A549 (cell line): Measurements from ENCODE around the gene PHF21A. TPM values are rescaled to one million over a fixed set of nuclear protein-coding genes. Genes with fewer than 3 reads are reported as not detected.

Experiments
- ATAC-seq, 2 experiments: fragments of 200-7000 bp in 1 of 2; fragments of >200 bp in 1 of 2; cut with Nextera tagmentation in 1 of 2; cut with Tn5 transposase in 1 of 2; 3 replicates each; pipeline versions ENCODE4 v1.8.0 to v1.9.1; 2018 to 2020; ENCODE audit warnings: mild to moderate bottlenecking in 1 of 2, moderate library complexity in 1 of 2
- CTCF ChIA-PET: fragments of 300-600 bp; sonication (Branson Sonifier 250); formaldehyde crosslinking; extraction: SDS; loops from one replicate; lab custom pipeline; 2021; ENCODE audit warnings: antibody characterized with exemption, inconsistent platforms; lab: Yijun Ruan, JAX
- POLR2A ChIA-PET: fragments of 350-600 bp; formaldehyde crosslinking; extraction: SDS; loops from one replicate; lab custom pipeline; 2021; ENCODE audit warnings: antibody characterized with exemption, inconsistent platforms; lab: Yijun Ruan, JAX
- DNase-seq, 2 experiments: peaks; one replicate each; pipeline versions ENCODE4 v3.0.0 to v3.0.0-alpha.2; 2011 to 2016; ENCODE audit warnings: low read depth in 1 of 2, low spot score in 1 of 2
- FAIRE-seq: peaks from 2 replicates; lab custom pipeline; 2011; peaks lifted over from hg19 to GRCh38; lab: Jason Lieb, UNC
- H3K27ac ChIP-seq, 2 experiments: fragments of >200 bp; sonication (Bioruptor Twin); formaldehyde crosslinking; 3 replicates each; pipeline ENCODE4 v1.5.1; 2016 to 2017
- H3K4me1 ChIP-seq: fragments of >200 bp; sonication (Bioruptor Twin); formaldehyde crosslinking; 3 replicates; pipeline ENCODE4 v1.6.1; 2016
- H3K4me2 ChIP-seq: fragments of >200 bp; sonication (Bioruptor Twin); formaldehyde crosslinking; 3 replicates; pipeline ENCODE4 v1.6.1; 2016
- H3K4me3 ChIP-seq: fragments of >200 bp; sonication (Bioruptor Twin); formaldehyde crosslinking; 3 replicates; pipeline ENCODE4 v1.5.1; 2016
- H3K9me3 ChIP-seq: fragments of >200 bp; sonication (Bioruptor Twin); formaldehyde crosslinking; 3 replicates; pipeline ENCODE4 v1.6.1; 2016
- CBX2 ChIP-seq: fragments of 200-600 bp; sonication (generic); IDR thresholded peaks from 2 replicates; pipeline ENCODE4 v1.6.1; 2016; ENCODE audit warnings: low read depth, mild to moderate bottlenecking, borderline replicate concordance
- CHD2 ChIP-seq: fragments of 150-350 bp; IDR thresholded peaks from 2 replicates; pipeline ENCODE4 v1.6.1; 2014; ENCODE audit warnings: low read length; ENCODE audit not compliant: partially characterized antibody
- FOSL2 ChIP-seq, 2 experiments: fragments of 450-650 bp in 1 of 2; fragments of >200 bp in 1 of 2; sonication (Bioruptor Twin) in 1 of 2; formaldehyde crosslinking; IDR thresholded peaks; 2 replicates each; pipeline versions ENCODE4 v1.5.0 to v1.6.1; 2016 to 2020; ENCODE audit warnings: mild to moderate bottlenecking in 1 of 2, moderate library complexity in 1 of 2
- FOXS1 ChIP-seq: fragments of 250-450 bp; sonication (Bioruptor Pico); IDR thresholded peaks from 2 replicates; pipeline ENCODE4 v1.5.0; 2020; ENCODE audit warnings: mild to moderate bottlenecking, moderate library complexity
- GATA3 ChIP-seq: IDR thresholded peaks from 2 replicates; pipeline ENCODE4 v1.6.1; 2012; ENCODE audit warnings: borderline replicate concordance
- HEYL ChIP-seq: fragments of 250-450 bp; sonication (Bioruptor Pico); IDR thresholded peaks from 2 replicates; pipeline ENCODE4 v1.8.0; 2021; ENCODE audit warnings: mild to moderate bottlenecking, moderate library complexity
- HOXB5 ChIP-seq: fragments of 250-450 bp; sonication (Bioruptor Pico); IDR thresholded peaks from 2 replicates; pipeline ENCODE4 v1.5.0; 2020; ENCODE audit warnings: mild to moderate bottlenecking, moderate library complexity
- MAFK ChIP-seq: fragments of 450-650 bp; IDR thresholded peaks from 2 replicates; pipeline ENCODE4 v1.6.1; 2014; ENCODE audit not compliant: partially characterized antibody
- NFE2L2 ChIP-seq: fragments of 150-350 bp; conservative IDR thresholded peaks from 2 replicates; pipeline ENCODE4 v1.6.1; 2014; ENCODE audit warnings: low read length
- NPAS2 ChIP-seq: fragments of 250-450 bp; sonication (Bioruptor Pico); IDR thresholded peaks from 2 replicates; pipeline ENCODE4 v1.8.0; 2022; ENCODE audit warnings: mild to moderate bottlenecking, moderate library complexity, borderline replicate concordance
- NR3C1 ChIP-seq: fragments of >200 bp; sonication (Bioruptor Twin); formaldehyde crosslinking; IDR thresholded peaks from 3 replicates; pipeline ENCODE4 v1.6.1; 2017
- POLR2AphosphoS2 ChIP-seq: conservative IDR thresholded peaks from 2 replicates; pipeline ENCODE4 v1.6.1; 2012; ENCODE audit warnings: low read length, improper control_type of control experiment, inconsistent platforms
- RAD21 ChIP-seq, 2 experiments: fragments of >200 bp in 1 of 2; sonication (Bioruptor Twin) in 1 of 2; formaldehyde crosslinking in 1 of 2; IDR thresholded peaks in 1 of 2; conservative IDR thresholded peaks in 1 of 2; 2 replicates in 1 of 2; 3 replicates in 1 of 2; pipeline ENCODE4 v1.6.1; 2012 to 2018; ENCODE audit warnings: inconsistent platforms in 1 of 2
- TFCP2L1 ChIP-seq: fragments of 250-450 bp; sonication (Bioruptor Pico); IDR thresholded peaks from 2 replicates; pipeline ENCODE4 v1.5.0; 2021; ENCODE audit warnings: mild to moderate bottlenecking
- TP53 ChIP-seq: fragments of 250-450 bp; sonication (Bioruptor Pico); IDR thresholded peaks from 2 replicates; pipeline ENCODE4 v1.5.0; 2021; ENCODE audit warnings: mild to moderate bottlenecking, moderate library complexity
- ZSCAN20 ChIP-seq: fragments of 250-450 bp; sonication (Bioruptor Pico); IDR thresholded peaks from 2 replicates; pipeline ENCODE4 v1.8.0; 2022; ENCODE audit warnings: mild to moderate bottlenecking, moderate library complexity
- WGBS: methylation state at CpG from one replicate; pipeline ENCODE4 v1.1.6; 2017; ENCODE audit errors: missing lambda C conversion rate; 5-methylcytosine and 5-hydroxymethylcytosine counted together
- polyA plus RNA-seq, 4 experiments: library from polyadenylated mRNA; depleted of rRNA in 3 of 4; stranded (reverse); fragments of >200 nt; fragmentation: RNase III in 1 of 4; extraction: RNeasy Plus Mini Kit Qiagen cat#74134 plus additional on column Dnase treatment in 1 of 4; gene quantifications; 2 replicates in 3 of 4; 3 replicates in 1 of 4; pipeline ENCODE4 v1.2.3, GENCODE V29; 2011 to 2017
- TF ChIP-seq, protein P1 (sequence below): fragments of 250-450 bp; sonication (Bioruptor Pico); IDR thresholded peaks from 2 replicates; pipeline ENCODE4 v1.5.0; 2020; ENCODE audit warnings: low read depth, mild to moderate bottlenecking, moderate library complexity
- TF ChIP-seq, protein P2 (sequence below): fragments of 450-650 bp; IDR thresholded peaks from 2 replicates; pipeline ENCODE4 v1.6.1; 2014; ENCODE audit warnings: antibody characterized with exemption
- TF ChIP-seq, protein P3 (sequence below): IDR thresholded peaks from 2 replicates; pipeline ENCODE4 v1.6.1; 2012
- TF ChIP-seq, protein P4 (sequence below): IDR thresholded peaks from 2 replicates; pipeline ENCODE4 v1.6.1; 2012; ENCODE audit warnings: low read depth, borderline replicate concordance
- TF ChIP-seq, protein P5 (sequence below): fragments of 250-450 bp; sonication (Bioruptor Pico); IDR thresholded peaks from 2 replicates; pipeline ENCODE4 v1.5.0; 2021; ENCODE audit warnings: mild to moderate bottlenecking, moderate library complexity, borderline replicate concordance
- TF ChIP-seq, protein P6 (sequence below): fragments of >200 bp; sonication (Bioruptor Twin); formaldehyde crosslinking; IDR thresholded peaks from 3 replicates; pipeline ENCODE4 v1.6.1; 2016
- TF ChIP-seq, protein P7 (sequence below): IDR thresholded peaks from 2 replicates; pipeline ENCODE4 v1.6.1; 2012

PHF21A gene
- polyA plus RNA-seq, 2 of the 4 experiments (the other 2 are of a cell fraction): 20.0 to 31.9 TPM

DNA sequence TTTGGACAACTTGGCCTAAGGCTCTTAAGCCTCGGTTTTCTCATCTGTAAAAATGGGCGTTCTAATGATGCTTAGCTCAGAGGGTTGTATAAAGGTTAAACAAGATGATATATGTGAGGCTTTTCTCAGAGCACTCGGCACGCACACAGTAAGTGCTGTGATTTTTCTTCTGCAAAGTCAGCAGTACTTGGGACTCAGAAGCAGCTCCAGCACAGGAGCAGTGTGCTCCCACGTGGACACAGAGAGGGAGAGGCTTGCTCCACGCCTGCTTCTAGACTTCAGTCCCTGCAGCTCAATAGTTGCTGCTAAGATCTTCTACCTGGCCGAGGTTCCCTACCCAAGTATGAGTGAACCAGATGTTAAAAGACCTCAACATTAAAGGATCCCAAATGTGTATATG is 39.9 kb upstream of the PHF21A start:
- DNase-seq (no peak), ATAC-seq (peak in 1 of 2 experiments; percentile 38; a peak in 2 of 6 replicates), FAIRE-seq (no peak)
- H3K4me1 ChIP-seq: no peaks in the 10 kb centered on the region
- TF ChIP-seq, protein P1, sequence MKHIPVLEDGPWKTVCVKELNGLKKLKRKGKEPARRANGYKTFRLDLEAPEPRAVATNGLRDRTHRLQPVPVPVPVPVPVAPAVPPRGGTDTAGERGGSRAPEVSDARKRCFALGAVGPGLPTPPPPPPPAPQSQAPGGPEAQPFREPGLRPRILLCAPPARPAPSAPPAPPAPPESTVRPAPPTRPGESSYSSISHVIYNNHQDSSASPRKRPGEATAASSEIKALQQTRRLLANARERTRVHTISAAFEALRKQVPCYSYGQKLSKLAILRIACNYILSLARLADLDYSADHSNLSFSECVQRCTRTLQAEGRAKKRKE (CRISPR knock-in tag): no peak
- TF ChIP-seq MAFK: peak; percentile 46
- no peak overlapping the region for H3K27ac ChIP-seq
- no peak overlapping the region for H3K4me2 ChIP-seq
- CTCF ChIA-PET: interaction anchor here (0.8 to 1.5 kb wide), 4 partner anchors 26 to 57 kb away, joined by 3 to 6 read pairs (median 4); no protein-coding TSS in a partner anchor
- 60% methylated on average over 7 of the region's 7 CpGs for WGBS
- H3K9me3 ChIP-seq: no peaks in the 10 kb centered on the region
- no peak overlapping the region for H3K4me3 ChIP-seq
- POLR2A ChIA-PET: no interaction called here

DNA sequence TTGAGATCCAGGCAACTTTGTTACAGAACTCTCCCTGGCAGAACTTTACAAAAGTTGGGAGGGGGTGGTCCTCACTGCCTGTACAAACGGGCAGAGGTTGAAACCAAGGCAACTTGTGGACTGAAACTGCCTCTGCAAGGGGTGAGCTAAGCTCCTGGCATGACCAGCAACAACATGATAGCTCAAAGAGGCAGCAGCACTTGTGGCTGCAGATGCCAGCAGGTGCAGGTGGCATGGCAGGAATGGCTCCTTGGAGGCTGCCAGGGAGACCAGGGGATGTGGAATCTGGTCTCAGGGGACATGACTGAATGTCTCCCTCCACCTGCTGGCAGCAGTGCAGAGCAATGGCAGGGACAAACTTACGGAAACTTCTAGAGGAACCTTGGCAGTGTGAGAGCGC is 38.8 kb upstream of the PHF21A start:
- Histone ChIP-seq H3K4me1 (no peaks in the 10 kb centered on the region), H3K4me3 (no peak overlapping the region), H3K9me3 (no peaks in the 10 kb centered on the region), H3K27ac (no peak overlapping the region), H3K4me2 (no peak overlapping the region)
- ATAC-seq: peak; percentile 44 to 47; a peak in 4 of 6 replicates
- FAIRE-seq: no peak
- 52% methylated on average over 3 of the region's 3 CpGs for WGBS
- CTCF ChIA-PET: interaction anchor here (1.5 kb wide), 1 partner anchor 25 kb away, joined by 6 read pairs; no protein-coding TSS in a partner anchor
- TF ChIP-seq POLR2AphosphoS2 (no peak), FOSL2 (IDR thresholded peaks at IDR 0.05) (no peak), FOSL2 (CRISPR knock-in tag; IDR thresholded peaks at IDR 0.05) (no peak)
- TF ChIP-seq, protein P2, sequence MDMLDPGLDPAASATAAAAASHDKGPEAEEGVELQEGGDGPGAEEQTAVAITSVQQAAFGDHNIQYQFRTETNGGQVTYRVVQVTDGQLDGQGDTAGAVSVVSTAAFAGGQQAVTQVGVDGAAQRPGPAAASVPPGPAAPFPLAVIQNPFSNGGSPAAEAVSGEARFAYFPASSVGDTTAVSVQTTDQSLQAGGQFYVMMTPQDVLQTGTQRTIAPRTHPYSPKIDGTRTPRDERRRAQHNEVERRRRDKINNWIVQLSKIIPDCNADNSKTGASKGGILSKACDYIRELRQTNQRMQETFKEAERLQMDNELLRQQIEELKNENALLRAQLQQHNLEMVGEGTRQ: no peak
- TF ChIP-seq, protein P3, sequence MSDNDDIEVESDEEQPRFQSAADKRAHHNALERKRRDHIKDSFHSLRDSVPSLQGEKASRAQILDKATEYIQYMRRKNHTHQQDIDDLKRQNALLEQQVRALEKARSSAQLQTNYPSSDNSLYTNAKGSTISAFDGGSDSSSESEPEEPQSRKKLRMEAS: no peak
- DNase-seq: peak in 1 of 2 experiments; percentile 25
- POLR2A ChIA-PET: no interaction called here

DNA sequence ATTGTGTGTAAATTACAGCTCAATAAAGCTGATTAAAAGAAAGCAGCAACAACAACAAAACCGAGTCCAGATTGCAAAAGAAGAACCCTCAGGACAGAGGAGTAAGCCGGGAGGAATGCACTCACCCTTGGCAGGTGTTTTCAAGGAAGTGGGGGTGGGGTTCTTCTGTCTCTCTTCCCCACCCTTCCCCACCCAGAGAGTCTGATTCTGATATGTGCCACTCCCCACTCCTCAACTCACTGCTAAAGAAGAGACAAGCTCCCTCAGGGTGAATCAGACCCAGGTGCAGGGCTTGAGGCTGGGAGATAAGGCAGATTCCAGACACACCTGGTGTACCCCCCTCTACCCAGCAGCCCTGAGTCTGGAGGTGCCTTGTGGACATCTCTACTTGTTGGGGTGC is 38.4 kb upstream of the PHF21A start:
- ChIA-PET CTCF (no interaction called here), POLR2A (no interaction called here)
- Histone ChIP-seq H3K9me3 (no peaks in the 10 kb centered on the region), H3K4me1 (no peaks in the 10 kb centered on the region), H3K4me3 (no peak overlapping the region), H3K4me2 (no peak overlapping the region), H3K27ac (no peak overlapping the region)
- DNase-seq (no peak), FAIRE-seq (no peak), ATAC-seq (0 out of 6 replicates have a peak, but pooled peaks of 1 of the 2 experiments have one; percentile 24)
- 4% methylated on average over 2 of the region's 2 CpGs for WGBS
- TF ChIP-seq, protein P4, sequence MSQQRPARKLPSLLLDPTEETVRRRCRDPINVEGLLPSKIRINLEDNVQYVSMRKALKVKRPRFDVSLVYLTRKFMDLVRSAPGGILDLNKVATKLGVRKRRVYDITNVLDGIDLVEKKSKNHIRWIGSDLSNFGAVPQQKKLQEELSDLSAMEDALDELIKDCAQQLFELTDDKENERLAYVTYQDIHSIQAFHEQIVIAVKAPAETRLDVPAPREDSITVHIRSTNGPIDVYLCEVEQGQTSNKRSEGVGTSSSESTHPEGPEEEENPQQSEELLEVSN: no peak
- no peak for TF ChIP-seq FOXS1 (CRISPR knock-in tag)
- TF ChIP-seq, protein P5, sequence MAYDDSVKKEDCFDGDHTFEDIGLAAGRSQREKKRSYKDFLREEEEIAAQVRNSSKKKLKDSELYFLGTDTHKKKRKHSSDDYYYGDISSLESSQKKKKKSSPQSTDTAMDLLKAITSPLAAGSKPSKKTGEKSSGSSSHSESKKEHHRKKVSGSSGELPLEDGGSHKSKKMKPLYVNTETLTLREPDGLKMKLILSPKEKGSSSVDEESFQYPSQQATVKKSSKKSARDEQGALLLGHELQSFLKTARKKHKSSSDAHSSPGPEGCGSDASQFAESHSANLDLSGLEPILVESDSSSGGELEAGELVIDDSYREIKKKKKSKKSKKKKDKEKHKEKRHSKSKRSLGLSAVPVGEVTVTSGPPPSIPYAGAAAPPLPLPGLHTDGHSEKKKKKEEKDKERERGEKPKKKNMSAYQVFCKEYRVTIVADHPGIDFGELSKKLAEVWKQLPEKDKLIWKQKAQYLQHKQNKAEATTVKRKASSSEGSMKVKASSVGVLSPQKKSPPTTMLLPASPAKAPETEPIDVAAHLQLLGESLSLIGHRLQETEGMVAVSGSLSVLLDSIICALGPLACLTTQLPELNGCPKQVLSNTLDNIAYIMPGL (CRISPR knock-in tag): no peak
- TF ChIP-seq, protein P2: no peak
- no peak for TF ChIP-seq TP53
- TF ChIP-seq, protein P6, sequence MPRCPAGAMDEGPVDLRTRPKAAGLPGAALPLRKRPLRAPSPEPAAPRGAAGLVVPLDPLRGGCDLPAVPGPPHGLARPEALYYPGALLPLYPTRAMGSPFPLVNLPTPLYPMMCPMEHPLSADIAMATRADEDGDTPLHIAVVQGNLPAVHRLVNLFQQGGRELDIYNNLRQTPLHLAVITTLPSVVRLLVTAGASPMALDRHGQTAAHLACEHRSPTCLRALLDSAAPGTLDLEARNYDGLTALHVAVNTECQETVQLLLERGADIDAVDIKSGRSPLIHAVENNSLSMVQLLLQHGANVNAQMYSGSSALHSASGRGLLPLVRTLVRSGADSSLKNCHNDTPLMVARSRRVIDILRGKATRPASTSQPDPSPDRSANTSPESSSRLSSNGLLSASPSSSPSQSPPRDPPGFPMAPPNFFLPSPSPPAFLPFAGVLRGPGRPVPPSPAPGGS: no peak
- no peak for TF ChIP-seq NFE2L2
- TF ChIP-seq ZSCAN20 (CRISPR knock-in tag): no peak
- TF ChIP-seq HEYL (CRISPR knock-in tag): no peak
- no peak for TF ChIP-seq NR3C1
- TF ChIP-seq, protein P7, sequence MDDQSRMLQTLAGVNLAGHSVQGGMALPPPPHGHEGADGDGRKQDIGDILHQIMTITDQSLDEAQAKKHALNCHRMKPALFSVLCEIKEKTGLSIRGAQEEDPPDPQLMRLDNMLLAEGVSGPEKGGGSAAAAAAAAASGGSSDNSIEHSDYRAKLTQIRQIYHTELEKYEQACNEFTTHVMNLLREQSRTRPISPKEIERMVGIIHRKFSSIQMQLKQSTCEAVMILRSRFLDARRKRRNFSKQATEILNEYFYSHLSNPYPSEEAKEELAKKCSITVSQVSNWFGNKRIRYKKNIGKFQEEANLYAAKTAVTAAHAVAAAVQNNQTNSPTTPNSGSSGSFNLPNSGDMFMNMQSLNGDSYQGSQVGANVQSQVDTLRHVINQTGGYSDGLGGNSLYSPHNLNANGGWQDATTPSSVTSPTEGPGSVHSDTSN: no peak
- no peak for TF ChIP-seq NPAS2 (CRISPR knock-in tag)
- no peak for TF ChIP-seq CBX2
- TF ChIP-seq CHD2: no peak
- no peak for TF ChIP-seq RAD21 (conservative IDR thresholded peaks at IDR 0.05 in 1 of 2, IDR thresholded peaks at IDR 0.05 in 1 of 2)
- no peak for TF ChIP-seq HOXB5 (CRISPR knock-in tag)
- no peak for TF ChIP-seq TFCP2L1 (CRISPR knock-in tag)
- TF ChIP-seq GATA3: no peak
